Parathyroid adenoma (tissue), 2 donors: Measurements from ENCODE around the gene MANBA.

ENCODE experiments used
- H2AFZ ChIP-seq: fragments of 300-600 bp; sonication (generic); one replicate; pipeline ENCODE4 v1.7.0; 2017; ENCODE audit warnings: antibody characterized with exemption, mild to moderate bottlenecking
- H3K27ac ChIP-seq: fragments of 300-600 bp; sonication (generic); one replicate; pipeline ENCODE4 v1.7.0; 2017
- H3K27me3 ChIP-seq: fragments of 300-600 bp; sonication (generic); one replicate; pipeline ENCODE4 v1.7.0; 2017; ENCODE audit warnings: low read length; ENCODE audit not compliant: control insufficient read depth, insufficient read depth
- H3K36me3 ChIP-seq: fragments of 300-600 bp; sonication (generic); one replicate; pipeline ENCODE4 v1.7.0; 2017; ENCODE audit warnings: low read length; ENCODE audit not compliant: control insufficient read depth, insufficient read depth
- H3K4me1 ChIP-seq: fragments of 300-600 bp; sonication (generic); one replicate; pipeline ENCODE4 v1.7.0; 2017; ENCODE audit warnings: control low read depth
- H3K4me2 ChIP-seq: fragments of 300-600 bp; sonication (generic); one replicate; pipeline ENCODE4 v1.7.0; 2017; ENCODE audit warnings: low read length
- H3K4me3 ChIP-seq: fragments of 300-600 bp; sonication (generic); one replicate; pipeline ENCODE4 v1.7.0; 2017; ENCODE audit warnings: low read depth, low read length
- H3K79me2 ChIP-seq: fragments of 300-600 bp; sonication (generic); one replicate; pipeline ENCODE4 v1.7.0; 2017; ENCODE audit warnings: control low read depth
- H3K9ac ChIP-seq: fragments of 300-600 bp; sonication (generic); one replicate; pipeline ENCODE4 v1.7.0; 2017; ENCODE audit warnings: mild to moderate bottlenecking
- H3K9me3 ChIP-seq: fragments of 300-600 bp; sonication (generic); one replicate; pipeline ENCODE4 v1.7.0; 2017; ENCODE audit warnings: low read length; ENCODE audit not compliant: control insufficient read depth
- CTCF ChIP-seq: fragments of 300-600 bp; sonication (generic); IDR thresholded peaks from one replicate; pipeline ENCODE4 v1.7.0; 2017; ENCODE audit warnings: antibody characterized with exemption, mild to moderate bottlenecking
- donor health status: primary hyperparathyroidism.

The MANBA gene

GRCh38 chr4:102598086-102598761 is 162.5 kb downstream of the MANBA start:
- no peak for TF ChIP-seq CTCF
- H3K79me2 ChIP-seq, result no peaks in the 10 kb centered on the region
- H3K36me3 ChIP-seq, result no peaks in the 10 kb centered on the region
- H3K27me3 ChIP-seq, result no peaks in the 10 kb centered on the region
- H3K4me3 ChIP-seq, result no peak overlapping the region
- no peak overlapping the region for H2AFZ ChIP-seq
- no peak overlapping the region for H3K9ac ChIP-seq
- no peak overlapping the region for H3K27ac ChIP-seq
- H3K9me3 ChIP-seq, result no peaks in the 10 kb centered on the region
- no peak overlapping the region for H3K4me2 ChIP-seq
- H3K4me1 ChIP-seq, result no peaks in the 10 kb centered on the region

GRCh38 chr4:102596532-102596931 is 164.2 kb downstream of the MANBA start:
- Histone ChIP-seq H3K36me3 (no peaks in the 10 kb centered on the region), H3K4me3 (no peak overlapping the region), H3K27me3 (no peaks in the 10 kb centered on the region), H3K9me3 (no peaks in the 10 kb centered on the region), H3K4me1 (no peaks in the 10 kb centered on the region), H3K79me2 (no peaks in the 10 kb centered on the region), H3K27ac (no peak overlapping the region), H2AFZ (no peak overlapping the region), H3K9ac (no peak overlapping the region), H3K4me2 (no peak overlapping the region)
- TF ChIP-seq CTCF, result no peak

- Histone ChIP-seq H3K27ac (no peak overlapping the region), H3K9ac (no peak overlapping the region), H3K4me3 (no peak overlapping the region), H3K79me2 (no peaks in the 10 kb centered on the region), H3K4me2 (no peak overlapping the region), H2AFZ (no peak overlapping the region), H3K36me3 (no peaks in the 10 kb centered on the region), H3K9me3 (no peaks in the 10 kb centered on the region), H3K27me3 (no peaks in the 10 kb centered on the region), H3K4me1 (no peaks in the 10 kb centered on the region)
- no peak for TF ChIP-seq CTCF
Measured at GRCh38 chr4:102594000-102594399, 166.8 kb downstream of the MANBA start.

GRCh38 chr4:102593147-102593546 is 167.6 kb downstream of the MANBA start:
- Histone ChIP-seq H3K9me3 (no peaks in the 10 kb centered on the region), H3K27me3 (no peaks in the 10 kb centered on the region), H3K27ac (no peak overlapping the region), H3K4me1 (no peaks in the 10 kb centered on the region), H3K9ac (no peak overlapping the region), H2AFZ (no peak overlapping the region), H3K79me2 (no peaks in the 10 kb centered on the region), H3K4me3 (no peak overlapping the region), H3K36me3 (no peaks in the 10 kb centered on the region), H3K4me2 (no peak overlapping the region)
- no peak for TF ChIP-seq CTCF

- H3K36me3 ChIP-seq, result no peaks in the 10 kb centered on the region
- no peaks in the 10 kb centered on the region for H3K9me3 ChIP-seq
- H3K4me3 ChIP-seq, result no peak overlapping the region
- H2AFZ ChIP-seq, result no peak overlapping the region
- H3K4me2 ChIP-seq, result no peak overlapping the region
- H3K79me2 ChIP-seq, result no peaks in the 10 kb centered on the region
- H3K27ac ChIP-seq, result no peak overlapping the region
- H3K9ac ChIP-seq, result no peak overlapping the region
- TF ChIP-seq CTCF, result no peak
- H3K27me3 ChIP-seq, result no peaks in the 10 kb centered on the region
- no peaks in the 10 kb centered on the region for H3K4me1 ChIP-seq
Measured at GRCh38 chr4:102592256-102592655, 168.5 kb downstream of the MANBA start.
